ENCODE data around the gene GRB10.

- TF ChIP-seq POLR2A (IDR thresholded peaks at IDR 0.05), result no peak
- TF ChIP-seq CTCF (IDR thresholded peaks at IDR 0.05), result no peak
Observed at GRCh38 chr7:50793947-50794570, 11.4 kb upstream of the GRB10 start.
